Endothelial cell of umbilical vein (primary cell): Measurements from ENCODE around the gene ZNF98.

Experiments
- CTCF ChIP-seq, 2 donors: IDR thresholded peaks; 1 replicate in 1 of 2; 2 replicates in 1 of 2; pipeline ENCODE4 v1.5.1; 2011; ENCODE audit warnings: low read length in 2 of 2, mild to moderate bottlenecking in 2 of 2, moderate library complexity in 2 of 2, control low read depth in 1 of 2, inconsistent platforms in 1 of 2, low read depth in 1 of 2; ENCODE audit not compliant: insufficient read depth in 1 of 2; ENCODE audit errors: extremely low read depth in 1 of 2
- FOS ChIP-seq: IDR thresholded peaks from 2 replicates; pipeline ENCODE4 v1.6.1; 2011; ENCODE audit warnings: mild to moderate bottlenecking, low read length, moderate library complexity, borderline replicate concordance; ENCODE audit not compliant: insufficient read depth
- POLR2A ChIP-seq: IDR thresholded peaks from 2 replicates; pipeline ENCODE4 v1.6.1; 2012; ENCODE audit warnings: low read depth, mild to moderate bottlenecking, control low read depth, low read length

GRCh38 chr19:22422211-22422610 lies at the start of gene ZNF98:
- TF ChIP-seq POLR2A (no peak), CTCF (IDR thresholded peaks at IDR 0.05; ENCODE audit: extremely low read depth in 1 of 2, insufficient read depth in 1 of 2, low read depth in 1 of 2, low read length in 2 of 2) (no peak), FOS (no peak)
